ENCODE data around the gene MRPL55.

DNA sequence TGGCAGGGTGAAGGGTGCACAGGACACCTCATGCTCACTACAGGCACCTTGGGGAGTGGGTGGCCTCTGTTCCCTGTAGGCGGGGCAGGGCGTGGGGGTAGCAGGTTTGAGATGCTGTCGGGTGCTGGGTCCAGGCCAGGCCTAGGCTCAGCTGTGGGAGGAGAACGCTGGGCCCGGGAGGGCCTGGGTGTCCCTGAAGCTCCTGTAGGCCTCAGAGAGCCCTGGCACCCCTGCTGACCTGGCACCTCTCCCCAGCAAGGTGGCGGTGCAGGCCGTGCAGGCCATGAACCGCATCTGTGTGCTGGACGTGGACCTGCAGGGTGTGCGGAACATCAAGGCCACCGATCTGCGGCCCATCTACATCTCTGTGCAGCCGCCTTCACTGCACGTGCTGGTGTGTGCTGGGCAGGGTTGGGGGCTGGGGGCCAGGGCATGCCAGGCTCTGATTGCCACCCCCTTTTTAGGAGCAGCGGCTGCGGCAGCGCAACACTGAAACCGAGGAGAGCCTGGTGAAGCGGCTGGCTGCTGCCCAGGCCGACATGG, 38.1 kb upstream of the MRPL55 start:
- no peak for TF ChIP-seq POLR2AphosphoS5 (IDR thresholded peaks at IDR 0.05; ENCODE audit: low read depth, low read length)
- no peak for TF ChIP-seq TAF1 (IDR thresholded peaks at IDR 0.05; ENCODE audit: borderline replicate concordance, low read depth, low read length)
